ENCODE measurements around the gene KIF22. TPM values are rescaled to one million over a fixed set of nuclear protein-coding genes. Genes with fewer than 3 reads are reported as not detected.

Gene KIF22
- total RNA-seq, 2 experiments from 2014 or later, result 129 to 134 TPM

- ChIA-PET POLR2A (interaction anchor here (0.5 to 1.3 kb wide), 7 partner anchors 15 to 99 kb away, joined by 3 to 10 read pairs (median 5); partner anchors contain the start of gene PAGR1), CTCF (interaction anchor here (0.5 to 4.8 kb wide), 24 partner anchors 9 to 243 kb away, joined by 3 to 24 read pairs (median 4); partner anchors contain the start of genes HIRIP3, INO80E, MAZ and PAGR1)
These were observed 772 bp upstream of the KIF22 start for GRCh38 chr16:29789775-29790182.

GRCh38 chr16:29790949-29791844, 646 bp downstream of the KIF22 start:
- ChIA-PET POLR2A (interaction anchor here (0.7 to 1.1 kb wide), 4 partner anchors 14 to 25 kb away, joined by 3 to 7 read pairs (median 4); partner anchors contain the start of gene PAGR1), CTCF (interaction anchor here (0.8 to 4.8 kb wide), 15 partner anchors 11 to 126 kb away, joined by 3 to 24 read pairs (median 4); partner anchors contain the start of genes MAZ and PAGR1)

- ChIA-PET CTCF (interaction anchor here (0.5 to 4.8 kb wide), 6 partner anchors 10 to 90 kb away, joined by 3 to 24 read pairs (median 15); no protein-coding TSS in a partner anchor), POLR2A (interaction anchor here (1.1 kb wide), 1 partner anchor 16 kb away, joined by 3 read pairs; no protein-coding TSS in a partner anchor)
These were observed 1.6 kb downstream of the KIF22 start for GRCh38 chr16:29791845-29792807.

GRCh38 chr16:29793153-29793552, 2.6 kb downstream of the KIF22 start:
- ChIA-PET CTCF (interaction anchor here (1.3 to 2.9 kb wide), 2 partner anchors 9 to 11 kb away, joined by 3 to 14 read pairs; no protein-coding TSS in a partner anchor), POLR2A (interaction anchor here (0.6 kb wide), 1 partner anchor 98 kb away, joined by 5 read pairs; no protein-coding TSS in a partner anchor)

- ChIA-PET CTCF (interaction anchor here (2.9 kb wide), 1 partner anchor 10 kb away, joined by 14 read pairs; no protein-coding TSS in a partner anchor), POLR2A (no interaction called here)
These were observed 3.7 kb downstream of the KIF22 start for GRCh38 chr16:29794231-29794710.

GRCh38 chr16:29802416-29802935, 11.9 kb downstream of the KIF22 start:
- CTCF ChIA-PET, result interaction anchor here (0.7 to 3.7 kb wide), 5 partner anchors 9 to 46 kb away, joined by 3 to 22 read pairs (median 4); partner anchors contain the start of gene KIF22
- POLR2A ChIA-PET, result interaction anchor here (0.6 kb wide), 1 partner anchor 127 kb away, joined by 4 read pairs; no protein-coding TSS in a partner anchor

GRCh38 chr16:29804020-29804419, 13.5 kb downstream of the KIF22 start:
- ChIA-PET POLR2A (interaction anchor here (0.5 to 0.9 kb wide), 3 partner anchors 11 to 157 kb away, joined by 3 to 5 read pairs (median 4); no protein-coding TSS in a partner anchor), CTCF (interaction anchor here (0.9 to 3.7 kb wide), 7 partner anchors 11 to 103 kb away, joined by 3 to 22 read pairs (median 4); partner anchors contain the start of genes KIF22 and PAGR1)

- ChIA-PET CTCF (interaction anchor here (0.8 to 3.7 kb wide), 7 partner anchors 11 to 58 kb away, joined by 3 to 22 read pairs (median 4); partner anchors contain the start of genes KIF22 and PAGR1), POLR2A (interaction anchor here (0.5 to 1.0 kb wide), 8 partner anchors 9 to 246 kb away, joined by 3 to 7 read pairs (median 4); partner anchors contain the start of genes KIF22 and MVP)
These were observed 14.1 kb downstream of the KIF22 start for GRCh38 chr16:29804455-29805231.

- POLR2A ChIA-PET, result interaction anchor here (0.7 to 3.9 kb wide), 5 partner anchors 8 to 246 kb away, joined by 3 to 41 read pairs (median 7); partner anchors contain the start of genes KIF22 and MVP
These were observed 14.9 kb downstream of the KIF22 start for GRCh38 chr16:29805232-29806098.

GRCh38 chr16:29806099-29806579, 15.6 kb downstream of the KIF22 start, which contains the start of gene MAZ:
TSS of gene MAZ (plus strand) at chr16:29806529. CDS start at chr16:29806702, 173 bp downstream.
- CTCF ChIA-PET, result interaction anchor here (0.5 to 3.0 kb wide), 3 partner anchors 10 to 129 kb away, joined by 3 to 14 read pairs (median 13); partner anchors contain the start of genes KIF22 and PAGR1
- POLR2A ChIA-PET, result interaction anchor here (0.6 to 3.9 kb wide), 3 partner anchors 10 to 19 kb away, joined by 3 to 41 read pairs (median 31); partner anchors contain the start of genes MVP and PAGR1

More at GRCh38 chr16:29805232-29806098, 14.9 kb downstream of the KIF22 start:
- CTCF ChIA-PET, result interaction anchor here (2.6 to 3.7 kb wide), 3 partner anchors 10 to 16 kb away, joined by 14 to 22 read pairs (median 14); partner anchors contain the start of genes KIF22 and PAGR1

GRCh38 chr16:29806641-29807425, 16.3 kb downstream of the KIF22 start:
- POLR2A ChIA-PET, result interaction anchor here (0.6 to 3.9 kb wide), 6 partner anchors 9 to 259 kb away, joined by 3 to 41 read pairs (median 8); partner anchors contain the start of genes ALDOA, MVP and PAGR1
- CTCF ChIA-PET, result interaction anchor here (0.5 to 3.0 kb wide), 8 partner anchors 9 to 130 kb away, joined by 3 to 17 read pairs (median 6); partner anchors contain the start of genes KIF22, MVP and PAGR1

- ChIA-PET CTCF (interaction anchor here (0.9 to 3.0 kb wide), 11 partner anchors 8 to 107 kb away, joined by 3 to 17 read pairs (median 5); partner anchors contain the start of genes KIF22, MVP and PAGR1), POLR2A (interaction anchor here (0.7 to 3.9 kb wide), 9 partner anchors 8 to 258 kb away, joined by 3 to 41 read pairs (median 4); partner anchors contain the start of genes ALDOA, HIRIP3, INO80E and MVP)
These were observed 17.1 kb downstream of the KIF22 start for GRCh38 chr16:29807426-29808218.

- ChIA-PET CTCF (interaction anchor here (0.9 to 3.0 kb wide), 10 partner anchors 8 to 108 kb away, joined by 3 to 17 read pairs (median 6); partner anchors contain the start of genes KIF22, MVP and PAGR1), POLR2A (interaction anchor here (0.6 to 3.9 kb wide), 12 partner anchors 8 to 187 kb away, joined by 3 to 41 read pairs (median 4); partner anchors contain the start of genes HIRIP3, INO80E, MVP and PAGR1)
These were observed 17.8 kb downstream of the KIF22 start for GRCh38 chr16:29808219-29808900.
